ENCODE data around the gene ANKRD55. TPM values are rescaled to one million over a fixed set of nuclear protein-coding genes. Genes with fewer than 3 reads are reported as not detected.

Gene ANKRD55
- total and polyA plus RNA-seq, 9 of the 15 experiments (the other 6 are each of a cell fraction or from before 2014, with no cell fraction given), result 3.4 to 10.6 (median 6.5) TPM

DNA sequence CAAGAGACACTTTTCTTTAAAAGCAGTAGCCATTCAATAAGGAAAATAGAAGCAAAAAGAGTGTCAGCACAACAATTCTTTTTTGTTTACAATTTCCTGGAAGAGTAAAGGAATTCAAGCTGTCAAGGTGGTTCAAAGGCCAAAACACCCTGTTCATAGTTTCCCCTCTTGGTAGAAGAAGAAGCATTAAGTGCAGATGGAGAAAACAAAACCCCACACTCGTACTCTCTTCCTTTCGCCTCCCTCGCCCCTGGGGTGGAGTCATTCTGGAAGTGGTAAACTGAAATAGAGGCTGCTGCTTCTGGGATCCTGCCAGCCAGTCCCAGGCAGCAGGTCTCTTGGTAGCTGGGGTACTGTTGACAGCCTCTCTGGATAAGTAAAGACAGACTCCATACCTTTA lies 105.0 kb downstream of the ANKRD55 start:
- POLR2A ChIA-PET, result no interaction called here
- Histone ChIP-seq H2AFZ (ENCODE audit: low read depth, low read length) (peak overlapping the region; percentile 3; the same call in 1 of the 2 replicates), H3K27ac (ENCODE audit: extremely low read depth, low read depth, low read length) (no peak overlapping the region), H3K9me1 (ENCODE audit: control insufficient read depth, insufficient read depth, low read length) (no peaks in the 10 kb centered on the region), H3K4me3 (no peak overlapping the region), H3K27me3 (ENCODE audit: control insufficient read depth in 2 of 2, insufficient read depth in 2 of 2, low read length in 2 of 2) (no peaks in the 10 kb centered on the region), H3K9ac (ENCODE audit: insufficient read depth in 1 of 2, low read depth in 2 of 2, low read length in 2 of 2) (no peak overlapping the region), H3K36me3 (ENCODE audit: control insufficient read depth, insufficient read depth, low read length) (no peaks in the 10 kb centered on the region), H4K20me1 (replicated peaks; ENCODE audit: control insufficient read depth, insufficient read depth, low read length) (no peaks in the 10 kb centered on the region), H3K9me3 (replicated peaks; ENCODE audit: control insufficient read depth, insufficient read depth, low read depth, low read length) (peaks cover 7% of the 10 kb centered on the region; the same call in 1 of the 2 replicates), H3K4me1 (replicated peaks in 1 of 2; ENCODE audit: control insufficient read depth in 2 of 2, insufficient read depth in 2 of 2, low read length in 2 of 2) (peaks cover 2 to 14% of the 10 kb centered on the region in 2 experiments), H3K79me2 (ENCODE audit: control insufficient read depth, insufficient read depth, low read length) (no peaks in the 10 kb centered on the region), H3K4me2 (ENCODE audit: insufficient read depth, low read length) (no peak overlapping the region)
- no peak for DNase-seq (ENCODE audit: extremely low read depth in 1 of 4, low spot score in 3 of 4)
- intact Hi-C loops (cut with micrococcal nuclease), result no loop called here
- WGBS (ENCODE audit: insufficient coverage, low coverage, missing lambda C conversion rate), result 78% methylated on average over 3 of the region's 3 CpGs
- no TSS peak for BruUV-seq (replicated peaks)
- in situ Hi-C loops (cut with MboI), result no loop called here
- CTCF ChIA-PET (ENCODE audit: low intra/inter-chr PET ratio), result no interaction called here
- no peak for ATAC-seq
- no peak for TF ChIP-seq ERF (CRISPR knock-in tag; IDR thresholded peaks at IDR 0.05)
- TF ChIP-seq HNRNPL (IDR thresholded peaks at IDR 0.05; ENCODE audit: low read depth, low read length), result no peak
- TF ChIP-seq, protein P1, sequence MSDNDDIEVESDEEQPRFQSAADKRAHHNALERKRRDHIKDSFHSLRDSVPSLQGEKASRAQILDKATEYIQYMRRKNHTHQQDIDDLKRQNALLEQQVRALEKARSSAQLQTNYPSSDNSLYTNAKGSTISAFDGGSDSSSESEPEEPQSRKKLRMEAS (CRISPR knock-in tag; IDR thresholded peaks at IDR 0.05), result no peak
- TF ChIP-seq POLR2H (tag; IDR thresholded peaks at IDR 0.05; ENCODE audit: low read depth), result no peak
- TF ChIP-seq ZNF324 (CRISPR knock-in tag; IDR thresholded peaks at IDR 0.05), result no peak
- TF ChIP-seq, protein P2, sequence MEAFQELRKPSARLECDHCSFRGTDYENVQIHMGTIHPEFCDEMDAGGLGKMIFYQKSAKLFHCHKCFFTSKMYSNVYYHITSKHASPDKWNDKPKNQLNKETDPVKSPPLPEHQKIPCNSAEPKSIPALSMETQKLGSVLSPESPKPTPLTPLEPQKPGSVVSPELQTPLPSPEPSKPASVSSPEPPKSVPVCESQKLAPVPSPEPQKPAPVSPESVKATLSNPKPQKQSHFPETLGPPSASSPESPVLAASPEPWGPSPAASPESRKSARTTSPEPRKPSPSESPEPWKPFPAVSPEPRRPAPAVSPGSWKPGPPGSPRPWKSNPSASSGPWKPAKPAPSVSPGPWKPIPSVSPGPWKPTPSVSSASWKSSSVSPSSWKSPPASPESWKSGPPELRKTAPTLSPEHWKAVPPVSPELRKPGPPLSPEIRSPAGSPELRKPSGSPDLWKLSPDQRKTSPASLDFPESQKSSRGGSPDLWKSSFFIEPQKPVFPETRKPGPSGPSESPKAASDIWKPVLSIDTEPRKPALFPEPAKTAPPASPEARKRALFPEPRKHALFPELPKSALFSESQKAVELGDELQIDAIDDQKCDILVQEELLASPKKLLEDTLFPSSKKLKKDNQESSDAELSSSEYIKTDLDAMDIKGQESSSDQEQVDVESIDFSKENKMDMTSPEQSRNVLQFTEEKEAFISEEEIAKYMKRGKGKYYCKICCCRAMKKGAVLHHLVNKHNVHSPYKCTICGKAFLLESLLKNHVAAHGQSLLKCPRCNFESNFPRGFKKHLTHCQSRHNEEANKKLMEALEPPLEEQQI (IDR thresholded peaks at IDR 0.05), result no peak
- TF ChIP-seq, protein P3, sequence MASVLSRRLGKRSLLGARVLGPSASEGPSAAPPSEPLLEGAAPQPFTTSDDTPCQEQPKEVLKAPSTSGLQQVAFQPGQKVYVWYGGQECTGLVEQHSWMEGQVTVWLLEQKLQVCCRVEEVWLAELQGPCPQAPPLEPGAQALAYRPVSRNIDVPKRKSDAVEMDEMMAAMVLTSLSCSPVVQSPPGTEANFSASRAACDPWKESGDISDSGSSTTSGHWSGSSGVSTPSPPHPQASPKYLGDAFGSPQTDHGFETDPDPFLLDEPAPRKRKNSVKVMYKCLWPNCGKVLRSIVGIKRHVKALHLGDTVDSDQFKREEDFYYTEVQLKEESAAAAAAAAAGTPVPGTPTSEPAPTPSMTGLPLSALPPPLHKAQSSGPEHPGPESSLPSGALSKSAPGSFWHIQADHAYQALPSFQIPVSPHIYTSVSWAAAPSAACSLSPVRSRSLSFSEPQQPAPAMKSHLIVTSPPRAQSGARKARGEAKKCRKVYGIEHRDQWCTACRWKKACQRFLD (CRISPR knock-in tag; IDR thresholded peaks at IDR 0.05), result no peak
- no peak for TF ChIP-seq FOXM1 (IDR thresholded peaks at IDR 0.05; ENCODE audit: low read depth)
- no peak for TF ChIP-seq FOXM1 (CRISPR knock-in tag; IDR thresholded peaks at IDR 0.05; ENCODE audit: low read depth)
- no peak for TF ChIP-seq EZH2 (IDR thresholded peaks at IDR 0.05; ENCODE audit: borderline replicate concordance, low read depth, low read length)
- FAIRE-seq, result no peak

All from K562 (cell line).